OCI-LY1 (cell line): ENCODE data around the gene SLIT3.

Experiments used
- H2AFZ ChIP-seq: fragments of 200-600 bp; sonication (generic), shearing (Covaris generic); 2 replicates; pipeline ENCODE4 v1.6.0; 2014; ENCODE audit warnings: antibody characterized with exemption, mild to moderate bottlenecking, low read length
- H3F3A ChIP-seq: fragments of 200-600 bp; sonication (generic), shearing (Covaris generic); 2 replicates; pipeline ENCODE4 v1.6.0; 2014; ENCODE audit warnings: mild to moderate bottlenecking, antibody characterized with exemption, low read length, moderate library complexity; ENCODE audit not compliant: insufficient read depth
- H3K27ac ChIP-seq: fragments of 200-600 bp; sonication (generic); 2 replicates; pipeline ENCODE4 v1.5.1; 2014; ENCODE audit warnings: low read length, mixed run types, mild to moderate bottlenecking, low read depth; ENCODE audit not compliant: poor library complexity, severe bottlenecking
- H3K27me3 ChIP-seq: fragments of 200-600 bp; sonication (generic); 2 replicates; pipeline ENCODE4 v1.6.0; 2014; ENCODE audit warnings: antibody characterized with exemption, mild to moderate bottlenecking, low read length, moderate library complexity; ENCODE audit not compliant: insufficient read depth
- H3K36me3 ChIP-seq: fragments of 200-600 bp; sonication (generic); 2 replicates; pipeline ENCODE4 v1.6.1; 2014; ENCODE audit warnings: mild to moderate bottlenecking, antibody characterized with exemption, low read length, moderate library complexity, mixed read lengths; ENCODE audit not compliant: insufficient read depth
- H3K4me1 ChIP-seq: fragments of 200-600 bp; sonication (generic); 2 replicates; pipeline ENCODE4 v1.5.1; 2014; ENCODE audit warnings: mild to moderate bottlenecking, low read length, moderate library complexity; ENCODE audit not compliant: insufficient read depth, severe bottlenecking
- H3K4me2 ChIP-seq: fragments of 200-600 bp; sonication (generic), shearing (Covaris generic); 2 replicates; pipeline ENCODE4 v1.6.1; 2014; ENCODE audit warnings: low read length
- H3K4me3 ChIP-seq: fragments of 200-600 bp; sonication (generic); 2 replicates; pipeline ENCODE4 v1.5.1; 2014; ENCODE audit warnings: low read length, low read depth, mild to moderate bottlenecking, mixed read lengths; ENCODE audit not compliant: poor library complexity, severe bottlenecking
- H3K79me2 ChIP-seq: fragments of 200-600 bp; shearing (Covaris generic); 2 replicates; pipeline ENCODE4 v1.6.1; 2016; ENCODE audit warnings: mixed run types, low read length, mixed read lengths; ENCODE audit not compliant: insufficient read depth
- H3K9ac ChIP-seq: fragments of 200-600 bp; sonication (generic), shearing (Covaris generic); 2 replicates; pipeline ENCODE4 v1.6.1; 2014; ENCODE audit warnings: mild to moderate bottlenecking, low read length, mixed read lengths
- H3K9me2 ChIP-seq: fragments of 200-600 bp; sonication (generic), shearing (Covaris generic); 2 replicates; pipeline ENCODE4 v1.6.1; 2014; ENCODE audit warnings: low read depth, mild to moderate bottlenecking, low read length, mixed read lengths
- H3K9me3 ChIP-seq: fragments of 200-600 bp; shearing (Covaris generic); 2 replicates; pipeline ENCODE4 v1.6.1; 2014; ENCODE audit warnings: low read length, mixed read lengths
- H4K20me1 ChIP-seq: fragments of 200-600 bp; sonication (generic), shearing (Covaris generic); 2 replicates; pipeline ENCODE4 v1.6.0; 2016; ENCODE audit warnings: mild to moderate bottlenecking, low read length; ENCODE audit not compliant: insufficient read depth
- CTCF ChIP-seq: fragments of 200-600 bp; sonication (generic), shearing (Covaris generic); IDR thresholded peaks from 2 replicates; pipeline ENCODE4 v1.5.1; 2017; ENCODE audit warnings: mild to moderate bottlenecking, antibody characterized with exemption, low read length, moderate library complexity, mixed read lengths
- EZH2 ChIP-seq: fragments of 200-600 bp; sonication (generic), shearing (Covaris generic); IDR thresholded peaks from 2 replicates; pipeline ENCODE4 v1.8.0; 2017; ENCODE audit warnings: borderline replicate concordance, mixed run types, mild to moderate bottlenecking, antibody characterized with exemption, low read length, moderate library complexity, mixed read lengths

The SLIT3 gene

DNA sequence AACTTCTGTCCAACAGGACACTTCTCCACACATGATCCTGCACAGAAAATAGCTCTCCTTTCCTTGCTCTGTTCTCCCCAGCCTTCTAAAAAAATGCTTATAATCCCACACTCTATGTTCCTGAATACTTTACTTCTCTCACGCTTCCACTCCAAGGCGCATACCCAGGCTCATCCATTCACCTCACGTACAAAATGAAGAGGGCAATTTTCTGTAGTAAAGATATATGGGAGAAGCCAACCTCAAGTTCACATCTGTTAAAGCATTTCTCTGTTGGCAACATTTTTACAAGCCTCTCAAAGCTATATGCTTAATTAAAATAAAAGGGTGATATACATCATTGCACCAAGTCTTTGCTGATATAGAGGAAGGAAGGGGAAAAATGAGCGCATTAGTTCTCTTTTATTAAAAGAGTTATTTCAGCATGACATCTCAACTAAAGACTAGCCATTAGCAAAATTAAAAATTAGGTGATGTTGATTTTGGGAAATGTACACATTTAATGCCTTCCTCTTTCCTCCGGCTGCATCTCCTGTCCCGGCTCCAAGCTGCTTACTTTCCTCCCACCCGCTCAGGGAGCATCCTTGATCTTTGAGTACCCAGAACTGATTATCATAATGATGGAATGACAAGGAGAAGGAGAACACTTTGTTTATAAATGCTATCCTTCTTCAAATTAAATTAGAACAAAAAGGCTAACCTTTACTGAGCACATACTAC, 379.6 kb downstream of the SLIT3 start:
- H3K4me3 ChIP-seq = no peak overlapping the region
- H4K20me1 ChIP-seq = no peaks in the 10 kb centered on the region
- no peak overlapping the region for H3K27ac ChIP-seq
- TF ChIP-seq EZH2 = no peak
- no peak for TF ChIP-seq CTCF
- no peaks in the 10 kb centered on the region for H3K36me3 ChIP-seq
- H2AFZ ChIP-seq = no peak overlapping the region
- no peak overlapping the region for H3K4me2 ChIP-seq
- no peaks in the 10 kb centered on the region for H3K9me3 ChIP-seq
- H3K9ac ChIP-seq = no peak overlapping the region
- no peaks in the 10 kb centered on the region for H3K79me2 ChIP-seq
- no peaks in the 10 kb centered on the region for H3F3A ChIP-seq
- no peaks in the 10 kb centered on the region for H3K27me3 ChIP-seq
- H3K9me2 ChIP-seq = no peaks in the 10 kb centered on the region
- H3K4me1 ChIP-seq = no peaks in the 10 kb centered on the region

DNA sequence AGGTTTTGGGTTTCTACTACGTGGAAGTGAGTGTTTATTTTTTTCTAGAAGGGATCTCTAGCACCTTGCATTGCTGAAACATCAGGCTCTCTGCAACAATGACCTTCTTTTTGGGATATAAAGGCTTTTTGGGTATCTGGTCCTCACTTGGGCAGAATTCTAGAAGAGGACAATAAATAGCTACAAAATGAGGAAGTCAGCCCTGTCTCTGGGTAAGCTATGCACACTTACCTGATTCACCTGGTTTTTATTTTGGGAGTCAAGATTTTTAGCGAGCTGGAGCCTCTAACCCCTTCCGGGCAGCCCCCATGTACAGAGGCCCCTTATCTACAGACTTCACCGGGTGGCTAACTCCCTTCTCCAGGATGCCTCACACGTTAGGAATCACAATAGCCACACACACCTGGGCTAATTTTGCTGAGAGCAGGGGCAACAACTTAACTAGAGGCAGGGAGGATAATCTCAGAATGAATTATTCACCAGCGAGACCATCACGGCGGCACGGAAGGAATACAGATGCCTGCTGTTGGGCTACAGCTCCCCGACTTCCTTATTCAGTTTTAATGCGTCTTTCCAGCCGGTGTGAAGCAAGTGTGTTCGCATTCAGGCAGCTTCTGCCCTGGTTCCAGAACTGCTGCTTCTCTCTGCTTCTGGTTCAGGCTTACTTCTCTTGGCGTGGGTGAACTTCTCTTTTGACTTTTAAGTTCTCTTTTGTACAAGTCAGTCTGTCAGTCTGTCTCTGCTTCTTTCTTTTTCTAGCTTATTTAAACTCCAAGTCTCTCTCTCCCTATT, 380.7 kb downstream of the SLIT3 start:
- no peaks in the 10 kb centered on the region for H3K27me3 ChIP-seq
- no peak for TF ChIP-seq CTCF
- no peak overlapping the region for H3K4me3 ChIP-seq
- no peaks in the 10 kb centered on the region for H4K20me1 ChIP-seq
- H3F3A ChIP-seq = no peaks in the 10 kb centered on the region
- H3K9me3 ChIP-seq = no peaks in the 10 kb centered on the region
- H3K4me1 ChIP-seq = no peaks in the 10 kb centered on the region
- no peak overlapping the region for H3K9ac ChIP-seq
- no peak overlapping the region for H3K27ac ChIP-seq
- no peak overlapping the region for H3K4me2 ChIP-seq
- H3K9me2 ChIP-seq = no peaks in the 10 kb centered on the region
- no peaks in the 10 kb centered on the region for H3K36me3 ChIP-seq
- no peak overlapping the region for H2AFZ ChIP-seq
- H3K79me2 ChIP-seq = no peaks in the 10 kb centered on the region

GRCh38 chr5:168917947-168918600, 382.9 kb downstream of the SLIT3 start:
- no peaks in the 10 kb centered on the region for H3K27me3 ChIP-seq
- H3K4me1 ChIP-seq = no peaks in the 10 kb centered on the region
- H4K20me1 ChIP-seq = no peaks in the 10 kb centered on the region
- H3K9ac ChIP-seq = no peak overlapping the region
- no peak overlapping the region for H3K27ac ChIP-seq
- TF ChIP-seq EZH2 (no peak), CTCF (no peak)
- H3K36me3 ChIP-seq = no peaks in the 10 kb centered on the region
- no peaks in the 10 kb centered on the region for H3K9me3 ChIP-seq
- no peak overlapping the region for H2AFZ ChIP-seq
- no peaks in the 10 kb centered on the region for H3K79me2 ChIP-seq
- no peaks in the 10 kb centered on the region for H3F3A ChIP-seq
- no peak overlapping the region for H3K4me3 ChIP-seq
- H3K9me2 ChIP-seq = no peaks in the 10 kb centered on the region
- H3K4me2 ChIP-seq = no peak overlapping the region
